NCI-H446 treated with DMSO at 0.1 percent for 48 hours (cell line): ENCODE measurements around the gene AP2A1.

ENCODE experiments used
- DNase-seq: peaks from one replicate; lab custom pipeline; 2025; lab: John Stamatoyannopoulos, UW

AP2A1 gene

GRCh38 chr19:49793561-49793840 is 26.7 kb downstream of the AP2A1 start:
- no peak for DNase-seq

- no peak for DNase-seq
Observed at GRCh38 chr19:49795615-49796014, 28.8 kb downstream of the AP2A1 start.

GRCh38 chr19:49798574-49798973 is 31.8 kb downstream of the AP2A1 start:
- DNase-seq = no peak

- DNase-seq = no peak
Observed at GRCh38 chr19:49799271-49799797, 32.5 kb downstream of the AP2A1 start.

- DNase-seq = no peak
Observed at GRCh38 chr19:49799798-49800376, 33.1 kb downstream of the AP2A1 start.

- DNase-seq = no peak
Observed at GRCh38 chr19:49800771-49801170, 34.0 kb downstream of the AP2A1 start.

- no peak for DNase-seq
Observed at GRCh38 chr19:49801401-49801888, 34.6 kb downstream of the AP2A1 start.

GRCh38 chr19:49801966-49802661 is 35.3 kb downstream of the AP2A1 start:
- peak; percentile 24 for DNase-seq

- DNase-seq = no peak
Observed at GRCh38 chr19:49802836-49803528, 36.2 kb downstream of the AP2A1 start.

- no peak for DNase-seq
Observed at GRCh38 chr19:49803529-49803856, 36.7 kb downstream of the AP2A1 start.

- no peak for DNase-seq
Observed at GRCh38 chr19:49805822-49806619, 39.2 kb downstream of the AP2A1 start.

- DNase-seq = no peak
Observed at GRCh38 chr19:49806620-49806959, 39.8 kb downstream of the AP2A1 start.

GRCh38 chr19:49807058-49807903 is 40.5 kb downstream of the AP2A1 start:
- DNase-seq = no peak

GRCh38 chr19:49807904-49808675 is 41.3 kb downstream of the AP2A1 start:
- DNase-seq = no peak

- no peak for DNase-seq
Observed at GRCh38 chr19:49808711-49809159, 41.9 kb downstream of the AP2A1 start.

GRCh38 chr19:49809160-49809940 is 42.5 kb downstream of the AP2A1 start:
- DNase-seq = no peak

GRCh38 chr19:49809941-49810389 is 43.2 kb downstream of the AP2A1 start:
- DNase-seq = no peak

GRCh38 chr19:49811328-49811727 is 44.5 kb downstream of the AP2A1 start:
- DNase-seq = no peak

- DNase-seq = no peak
Observed at GRCh38 chr19:49812452-49812996, 45.7 kb downstream of the AP2A1 start.
